HEK293 (cell line): ENCODE measurements around the gene TCF7L2.

ENCODE experiments used
- HOXC10 ChIP-seq: sonication (generic); formaldehyde crosslinking; IDR thresholded peaks from 2 replicates; pipeline ENCODE4 v1.8.1; 2023; ENCODE audit warnings: mild to moderate bottlenecking, missing genetic modification reagents
- PRDM1 ChIP-seq: fragments of 450-650 bp; formaldehyde crosslinking; IDR thresholded peaks from 2 replicates; pipeline ENCODE4; 2016; ENCODE audit warnings: missing biosample characterization, missing genetic modification characterization
- ZNF140 ChIP-seq: fragments of 450-650 bp; formaldehyde crosslinking; IDR thresholded peaks from 2 replicates; pipeline ENCODE4 v1.5.1; 2016; ENCODE audit warnings: missing biosample characterization, missing genetic modification characterization
- ZNF292 ChIP-seq: fragments of 450-650 bp; formaldehyde crosslinking; IDR thresholded peaks from 2 replicates; pipeline ENCODE4 v1.5.1; 2016; ENCODE audit warnings: low read depth, missing biosample characterization, missing genetic modification characterization, borderline replicate concordance
- TF ChIP-seq, protein P1 (sequence below): fragments of 450-650 bp; formaldehyde crosslinking; IDR thresholded peaks from 2 replicates; pipeline ENCODE4 v1.5.1; 2016; ENCODE audit warnings: missing biosample characterization, missing genetic modification characterization
- TF ChIP-seq, protein P2 (sequence below): fragments of 450-650 bp; formaldehyde crosslinking; IDR thresholded peaks from 2 replicates; pipeline ENCODE4 v1.5.1; 2016; ENCODE audit warnings: missing biosample characterization, missing genetic modification characterization

DNA sequence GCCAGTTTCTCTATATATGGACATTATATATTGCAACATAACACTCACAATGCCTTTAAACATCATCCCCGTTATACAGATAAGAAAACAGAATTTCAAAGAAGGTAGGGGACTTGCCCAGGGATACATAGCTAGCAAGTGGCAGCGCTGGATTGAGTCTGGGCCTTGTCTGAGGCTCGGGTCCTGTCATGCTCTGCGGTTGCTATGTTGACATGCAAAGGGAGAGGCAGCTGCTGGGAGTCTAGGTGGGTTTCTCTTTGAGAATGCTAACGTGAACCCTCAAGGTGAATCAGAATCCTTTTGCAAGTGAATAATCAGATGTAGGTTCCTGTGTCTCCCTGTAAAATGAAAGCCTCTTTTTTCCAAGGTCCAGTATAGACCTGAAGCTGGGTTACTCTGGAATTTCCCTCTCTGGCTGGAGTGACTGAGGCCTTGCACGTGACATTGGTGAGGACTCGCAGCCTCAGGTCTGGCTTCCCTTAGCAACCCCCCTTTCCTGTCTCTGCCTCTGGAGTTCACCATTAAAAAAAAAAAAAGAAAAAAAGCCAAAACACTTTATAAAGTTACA, 38.9 kb downstream of the TCF7L2 start:
- TF ChIP-seq, protein P1, sequence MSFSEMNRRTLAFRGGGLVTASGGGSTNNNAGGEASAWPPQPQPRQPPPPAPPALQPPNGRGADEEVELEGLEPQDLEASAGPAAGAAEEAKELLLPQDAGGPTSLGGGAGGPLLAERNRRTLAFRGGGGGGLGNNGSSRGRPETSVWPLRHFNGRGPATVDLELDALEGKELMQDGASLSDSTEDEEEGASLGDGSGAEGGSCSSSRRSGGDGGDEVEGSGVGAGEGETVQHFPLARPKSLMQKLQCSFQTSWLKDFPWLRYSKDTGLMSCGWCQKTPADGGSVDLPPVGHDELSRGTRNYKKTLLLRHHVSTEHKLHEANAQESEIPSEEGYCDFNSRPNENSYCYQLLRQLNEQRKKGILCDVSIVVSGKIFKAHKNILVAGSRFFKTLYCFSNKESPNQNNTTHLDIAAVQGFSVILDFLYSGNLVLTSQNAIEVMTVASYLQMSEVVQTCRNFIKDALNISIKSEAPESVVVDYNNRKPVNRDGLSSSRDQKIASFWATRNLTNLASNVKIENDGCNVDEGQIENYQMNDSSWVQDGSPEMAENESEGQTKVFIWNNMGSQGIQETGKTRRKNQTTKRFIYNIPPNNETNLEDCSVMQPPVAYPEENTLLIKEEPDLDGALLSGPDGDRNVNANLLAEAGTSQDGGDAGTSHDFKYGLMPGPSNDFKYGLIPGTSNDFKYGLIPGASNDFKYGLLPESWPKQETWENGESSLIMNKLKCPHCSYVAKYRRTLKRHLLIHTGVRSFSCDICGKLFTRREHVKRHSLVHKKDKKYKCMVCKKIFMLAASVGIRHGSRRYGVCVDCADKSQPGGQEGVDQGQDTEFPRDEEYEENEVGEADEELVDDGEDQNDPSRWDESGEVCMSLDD (tag by site-specific recombination), result no peak
- TF ChIP-seq HOXC10 (CRISPR knock-in tag) (no peak), ZNF140 (no peak), ZNF292 (tag by site-specific recombination) (no peak), PRDM1 (tag by site-specific recombination) (no peak)
- TF ChIP-seq, protein P2, sequence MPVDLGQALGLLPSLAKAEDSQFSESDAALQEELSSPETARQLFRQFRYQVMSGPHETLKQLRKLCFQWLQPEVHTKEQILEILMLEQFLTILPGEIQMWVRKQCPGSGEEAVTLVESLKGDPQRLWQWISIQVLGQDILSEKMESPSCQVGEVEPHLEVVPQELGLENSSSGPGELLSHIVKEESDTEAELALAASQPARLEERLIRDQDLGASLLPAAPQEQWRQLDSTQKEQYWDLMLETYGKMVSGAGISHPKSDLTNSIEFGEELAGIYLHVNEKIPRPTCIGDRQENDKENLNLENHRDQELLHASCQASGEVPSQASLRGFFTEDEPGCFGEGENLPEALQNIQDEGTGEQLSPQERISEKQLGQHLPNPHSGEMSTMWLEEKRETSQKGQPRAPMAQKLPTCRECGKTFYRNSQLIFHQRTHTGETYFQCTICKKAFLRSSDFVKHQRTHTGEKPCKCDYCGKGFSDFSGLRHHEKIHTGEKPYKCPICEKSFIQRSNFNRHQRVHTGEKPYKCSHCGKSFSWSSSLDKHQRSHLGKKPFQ, result no peak
